ENCODE measurements around the gene NDUFS4.
"Not testable (repeated sequence)": the region's sequence is repeated elsewhere in the genome, so short reads cannot be mapped to it uniquely, and the experiment has no call there.

Gene NDUFS4

DNA sequence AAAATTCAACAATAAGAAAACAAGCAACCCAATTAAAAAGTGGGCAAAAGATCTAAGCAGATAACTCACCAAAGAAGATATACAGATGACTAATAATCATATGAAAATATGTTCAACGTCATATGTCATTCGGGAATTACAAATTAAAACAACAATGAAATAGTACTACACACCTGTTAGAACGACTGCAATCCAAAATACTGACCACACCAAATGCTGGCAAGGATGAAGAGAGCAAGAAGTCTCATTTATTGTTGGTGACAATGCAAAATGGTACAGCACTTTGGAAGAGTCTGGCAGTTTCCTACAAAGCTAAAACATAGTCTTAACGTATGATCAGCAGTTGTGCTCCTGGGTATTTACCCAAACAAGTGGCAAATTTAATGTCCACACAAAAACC lies 37.5 kb downstream of the NDUFS4 start:
- H3K27ac ChIP-seq, result no peak overlapping the region
- H3K36me3 ChIP-seq, result no peaks in the 10 kb centered on the region
- 0 out of 2 replicates have a peak, but pooled peaks cover 3% of the 10 kb centered on the region for H4K20me1 ChIP-seq
- TF ChIP-seq Cebpa-rat (IDR thresholded peaks at IDR 0.05), result no peak
- H3K9ac ChIP-seq, result no peak overlapping the region
- no peaks in the 10 kb centered on the region for H3K4me1 ChIP-seq
- peaks cover 5% of the 10 kb centered on the region; the same call in 1 of the 2 replicates for H3K9me3 ChIP-seq
- H3K4me2 ChIP-seq, result no peak overlapping the region
- no peaks in the 10 kb centered on the region for H3K27me3 ChIP-seq
- H3K4me3 ChIP-seq, result no peak overlapping the region

DNA sequence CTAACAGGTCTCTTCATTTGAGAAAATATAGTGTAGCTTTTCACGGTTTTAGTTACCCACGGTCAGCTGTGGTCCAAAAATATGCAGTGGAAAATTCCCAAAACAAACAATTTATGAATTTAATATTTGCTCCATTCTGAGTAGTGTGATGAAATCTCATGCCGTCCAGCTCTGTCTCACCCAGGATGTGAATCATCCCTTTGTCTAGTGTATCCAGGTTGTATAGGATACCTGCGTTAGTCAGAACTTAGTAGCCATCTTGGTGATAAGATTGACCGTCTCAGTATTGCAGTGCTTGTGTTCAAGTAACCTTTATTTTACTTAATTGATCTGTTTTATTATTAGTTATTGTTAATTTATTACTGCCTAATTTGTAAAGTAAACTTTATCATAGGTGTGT lies 41.1 kb downstream of the NDUFS4 start:
- Histone ChIP-seq H3K36me3 (peaks cover 20% of the 10 kb centered on the region), H4K20me1 (no peaks in the 10 kb centered on the region), H3K9ac (no peak overlapping the region), H3K27ac (no peak overlapping the region), H3K4me3 (no peak overlapping the region), H3K4me2 (no peak overlapping the region), H3K4me1 (no peaks in the 10 kb centered on the region), H3K27me3 (no peaks in the 10 kb centered on the region), H3K9me3 (peaks cover 5% of the 10 kb centered on the region; the same call in 1 of the 2 replicates)
- no peak for TF ChIP-seq Cebpa-rat (IDR thresholded peaks at IDR 0.05)

GRCh38 chr5:53603009-53603687 lies 42.7 kb downstream of the NDUFS4 start:
- Histone ChIP-seq H3K4me1 (no peaks in the 10 kb centered on the region), H3K27ac (no peak overlapping the region), H3K9ac (no peak overlapping the region), H3K4me2 (no peak overlapping the region), H3K9me3 (peaks cover 5% of the 10 kb centered on the region; the same call in 1 of the 2 replicates), H3K27me3 (no peaks in the 10 kb centered on the region), H3K36me3 (peaks cover 22% of the 10 kb centered on the region), H3K4me3 (no peak overlapping the region), H4K20me1 (no peaks in the 10 kb centered on the region)
- TF ChIP-seq Cebpa-rat (IDR thresholded peaks at IDR 0.05), result no peak

DNA sequence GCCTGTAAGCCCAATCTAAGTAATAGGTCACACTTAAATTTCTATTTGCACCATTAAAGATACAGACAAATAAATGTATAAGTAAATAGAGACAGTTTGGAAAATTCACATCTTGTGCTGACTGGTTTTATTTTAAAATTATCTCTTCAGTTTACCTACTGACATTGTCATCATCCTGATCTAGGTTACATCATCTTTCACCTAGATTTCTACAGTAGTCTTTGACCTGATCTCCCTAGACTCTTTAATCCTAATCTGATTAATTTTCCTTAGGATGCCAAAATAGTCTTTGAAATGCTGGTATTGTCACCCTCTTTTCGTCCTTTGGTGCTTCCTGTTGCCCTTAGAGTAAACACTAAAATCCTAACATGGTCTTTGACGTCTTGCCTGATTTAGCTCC lies 43.9 kb downstream of the NDUFS4 start:
- Histone ChIP-seq H3K4me1 (no peaks in the 10 kb centered on the region), H4K20me1 (no peaks in the 10 kb centered on the region), H3K27me3 (no peaks in the 10 kb centered on the region), H3K36me3 (peaks cover 22% of the 10 kb centered on the region), H3K9ac (no peak overlapping the region), H3K4me2 (no peak overlapping the region), H3K27ac (no peak overlapping the region), H3K4me3 (no peak overlapping the region), H3K9me3 (peaks cover 5% of the 10 kb centered on the region; the same call in 1 of the 2 replicates)
- TF ChIP-seq Cebpa-rat (IDR thresholded peaks at IDR 0.05), result no peak

DNA sequence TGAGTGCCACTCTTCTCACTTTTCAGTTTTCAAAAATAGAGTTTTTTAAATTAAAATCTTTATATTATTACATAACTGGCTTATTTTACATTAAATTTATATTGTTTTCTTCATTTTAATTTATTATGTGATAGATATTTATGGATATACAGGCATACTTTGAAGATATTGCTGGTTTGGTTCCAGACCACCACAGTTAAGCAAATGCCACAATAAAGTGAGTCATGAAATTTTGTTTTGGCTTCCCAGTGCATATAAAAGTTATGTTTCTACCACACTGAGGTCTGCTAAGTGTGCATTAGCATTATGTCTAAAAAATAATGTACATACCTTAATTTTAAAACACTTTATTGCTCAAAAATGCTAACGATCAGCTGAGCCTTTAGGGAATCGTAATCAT lies 47.4 kb downstream of the NDUFS4 start:
- no peak for TF ChIP-seq Cebpa-rat (IDR thresholded peaks at IDR 0.05)
- Histone ChIP-seq H4K20me1 (no peaks in the 10 kb centered on the region), H3K4me3 (no peak overlapping the region), H3K4me1 (no peaks in the 10 kb centered on the region), H3K9ac (no peak overlapping the region), H3K4me2 (no peak overlapping the region), H3K27ac (no peak overlapping the region), H3K36me3 (peaks cover 22% of the 10 kb centered on the region), H3K9me3 (no peaks in the 10 kb centered on the region), H3K27me3 (no peaks in the 10 kb centered on the region)

GRCh38 chr5:53608897-53609296 lies 48.5 kb downstream of the NDUFS4 start:
- not testable (repeated sequence) for H3K9ac ChIP-seq, H3K9me3 ChIP-seq, H3K4me3 ChIP-seq, H3K27me3 ChIP-seq, H4K20me1 ChIP-seq, H3K27ac ChIP-seq, H3K4me2 ChIP-seq, H3K4me1 ChIP-seq
- H3K36me3 ChIP-seq, result peaks cover 22% of the 10 kb centered on the region

DNA sequence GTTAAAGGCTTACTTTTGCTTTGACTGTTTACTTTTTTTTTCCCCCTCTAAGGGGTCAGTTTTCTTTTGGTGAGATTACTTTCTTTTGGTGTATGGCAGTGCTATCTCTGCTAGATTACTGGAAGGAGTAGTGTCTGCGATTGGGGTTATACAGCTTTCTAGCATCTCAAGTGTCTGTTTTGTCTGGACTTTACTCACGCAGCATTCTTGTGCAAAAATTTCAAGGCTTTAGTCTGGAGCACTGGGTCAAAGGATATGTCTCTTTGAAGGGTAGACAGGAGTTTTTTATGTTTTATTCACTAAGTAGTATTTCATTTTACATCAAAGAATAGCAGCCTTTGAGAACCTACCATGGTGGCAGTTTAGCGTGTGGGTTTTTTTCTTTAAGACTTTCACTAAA lies 52.6 kb downstream of the NDUFS4 start:
- H3K9ac ChIP-seq, result no peak overlapping the region
- H3K4me3 ChIP-seq, result no peak overlapping the region
- TF ChIP-seq Cebpa-rat (IDR thresholded peaks at IDR 0.05), result no peak
- no peaks in the 10 kb centered on the region for H3K27me3 ChIP-seq
- H3K4me2 ChIP-seq, result no peak overlapping the region
- H3K36me3 ChIP-seq, result no peaks in the 10 kb centered on the region
- peaks cover 11% of the 10 kb centered on the region; the same call in 1 of the 2 replicates for H4K20me1 ChIP-seq
- no peaks in the 10 kb centered on the region for H3K9me3 ChIP-seq
- H3K27ac ChIP-seq, result no peak overlapping the region
- H3K4me1 ChIP-seq, result no peaks in the 10 kb centered on the region

GRCh38 chr5:53613536-53613935 lies 53.1 kb downstream of the NDUFS4 start:
- Histone ChIP-seq H3K4me2 (no peak overlapping the region), H3K9me3 (no peaks in the 10 kb centered on the region), H3K36me3 (no peaks in the 10 kb centered on the region), H3K9ac (no peak overlapping the region), H4K20me1 (peaks cover 14% of the 10 kb centered on the region; the same call in 1 of the 2 replicates), H3K27me3 (no peaks in the 10 kb centered on the region), H3K4me3 (no peak overlapping the region), H3K4me1 (no peaks in the 10 kb centered on the region), H3K27ac (no peak overlapping the region)
- TF ChIP-seq Cebpa-rat (IDR thresholded peaks at IDR 0.05), result no peak

DNA sequence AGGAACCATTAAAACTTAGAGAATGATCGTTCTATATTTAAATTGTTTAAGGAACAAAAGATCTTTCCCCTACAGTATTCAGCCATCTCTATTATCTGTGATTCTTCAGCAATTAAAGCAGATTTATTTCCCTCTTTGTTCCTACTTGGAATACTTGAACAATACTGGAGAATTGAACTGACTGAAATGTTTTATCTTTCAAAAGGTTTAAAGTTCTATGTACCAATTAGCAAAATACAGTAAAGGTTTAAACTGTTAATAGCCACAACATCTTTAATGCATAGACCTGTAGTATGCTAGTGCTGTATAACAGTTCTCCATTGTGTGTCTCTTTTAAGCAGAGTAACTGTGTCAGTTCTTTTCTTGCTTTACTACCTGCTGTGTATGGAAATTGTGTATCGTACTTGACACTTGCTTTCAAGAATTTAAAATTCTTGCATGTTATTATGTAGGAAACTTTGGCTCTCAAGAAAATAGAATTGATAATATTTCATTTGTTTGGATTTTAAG lies 54.0 kb downstream of the NDUFS4 start:
- Histone ChIP-seq H3K36me3 (no peaks in the 10 kb centered on the region), H3K4me1 (no peaks in the 10 kb centered on the region), H3K9me3 (no peaks in the 10 kb centered on the region), H4K20me1 (peaks cover 14% of the 10 kb centered on the region; the same call in 1 of the 2 replicates), H3K27me3 (no peaks in the 10 kb centered on the region), H3K4me2 (no peak overlapping the region), H3K27ac (no peak overlapping the region), H3K4me3 (no peak overlapping the region), H3K9ac (no peak overlapping the region)
- TF ChIP-seq Cebpa-rat (IDR thresholded peaks at IDR 0.05), result no peak

- TF ChIP-seq Cebpa-rat (IDR thresholded peaks at IDR 0.05), result no peak
- Histone ChIP-seq H3K27ac (no peak overlapping the region), H3K9me3 (no peaks in the 10 kb centered on the region), H4K20me1 (peaks cover 14% of the 10 kb centered on the region; the same call in 1 of the 2 replicates), H3K36me3 (no peaks in the 10 kb centered on the region), H3K4me1 (no peaks in the 10 kb centered on the region), H3K4me3 (no peak overlapping the region), H3K27me3 (no peaks in the 10 kb centered on the region), H3K9ac (no peak overlapping the region), H3K4me2 (no peak overlapping the region)
Measured at GRCh38 chr5:53616939-53617549, 56.6 kb downstream of the NDUFS4 start.

All from BLaER1 (cell line).